GM13976 (cell line): ENCODE measurements around the gene CYREN.

Source experiments
- DNase-seq: peaks from one replicate; pipeline ENCODE4 v3.0.0; 2012; ENCODE audit warnings: low spot score
- CTCF ChIP-seq: IDR thresholded peaks from 2 replicates; pipeline ENCODE4 v1.5.1; 2012; ENCODE audit warnings: borderline replicate concordance, mild to moderate bottlenecking; ENCODE audit not compliant: insufficient read depth; ENCODE audit errors: extremely low read depth, missing control alignments, control extremely low read depth
- in situ Hi-C: fragments of 300-500 bp; cut with MboI; formaldehyde crosslinking; loops from one replicate; pipeline ENCODE4 v1.12.0; 2022; ENCODE audit warnings: low sequenced_read_pairs, mixed read lengths, inconsistent platforms; ENCODE audit not compliant: unreplicated experiment

Gene CYREN

DNA sequence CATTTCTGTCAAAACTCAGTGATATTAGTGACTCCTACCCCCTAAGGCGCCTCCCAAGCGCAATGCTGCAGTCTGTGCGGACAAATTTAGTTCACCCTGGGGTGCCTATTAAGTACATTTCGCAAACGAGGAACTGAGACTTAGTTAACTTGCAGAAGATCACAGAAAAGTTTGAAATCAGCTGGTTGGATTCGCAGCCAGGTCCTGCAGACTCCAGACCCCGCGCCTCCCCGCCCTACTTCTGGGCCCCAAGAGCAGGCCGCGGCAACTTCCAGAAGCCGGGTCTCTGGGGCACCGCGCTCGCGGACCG lies 588 bp downstream of the CYREN start:
- DNase-seq: no peak
- in situ Hi-C loops: loop anchor here (5.0 kb wide), 1 partner anchor 178 kb away; no protein-coding TSS in a partner anchor
- TF ChIP-seq CTCF: no peak

DNA sequence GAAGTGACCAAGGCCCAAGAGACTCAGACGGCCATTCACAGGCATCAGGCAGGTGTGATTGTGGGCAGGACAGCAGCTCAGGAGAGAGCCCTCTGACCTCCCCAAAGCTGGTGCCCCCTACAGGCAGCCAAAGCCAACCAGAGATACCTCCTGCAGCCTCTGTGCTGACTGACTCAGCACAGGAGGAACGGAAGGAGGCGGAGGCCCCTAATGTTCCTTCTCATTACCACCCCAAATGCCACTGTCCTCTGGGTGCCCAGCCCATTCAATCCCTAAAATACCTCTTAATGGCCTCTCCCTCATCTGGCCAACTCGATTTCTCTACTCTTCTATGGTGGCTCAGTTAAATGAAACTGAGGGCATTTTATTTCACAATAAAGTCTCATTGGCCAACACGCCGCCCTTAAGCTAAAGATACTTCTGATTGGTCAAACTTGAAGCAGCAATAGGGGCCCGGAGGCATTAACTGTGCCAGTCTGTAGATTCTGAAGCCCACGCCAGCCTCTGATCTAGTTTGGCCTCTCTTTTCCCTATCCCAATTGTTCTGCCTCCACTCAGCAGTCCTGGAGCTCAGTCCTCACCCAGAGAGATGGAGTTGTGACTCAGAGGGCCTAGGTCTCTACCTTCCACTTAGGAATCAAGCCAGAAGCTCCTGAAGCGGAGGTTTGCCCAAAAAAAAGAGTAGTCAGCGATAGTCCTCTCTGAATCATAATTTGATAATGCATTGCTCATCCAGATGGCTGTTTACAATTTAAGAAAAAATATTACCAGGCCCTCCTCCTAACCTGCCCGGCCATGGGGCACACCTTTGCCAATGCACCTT lies 1.2 kb downstream of the CYREN start:
- peak; percentile 73 for TF ChIP-seq CTCF
- in situ Hi-C loops: loop anchor here (5.0 kb wide), 1 partner anchor 177 kb away; no protein-coding TSS in a partner anchor
- DNase-seq: peak; percentile 80

DNA sequence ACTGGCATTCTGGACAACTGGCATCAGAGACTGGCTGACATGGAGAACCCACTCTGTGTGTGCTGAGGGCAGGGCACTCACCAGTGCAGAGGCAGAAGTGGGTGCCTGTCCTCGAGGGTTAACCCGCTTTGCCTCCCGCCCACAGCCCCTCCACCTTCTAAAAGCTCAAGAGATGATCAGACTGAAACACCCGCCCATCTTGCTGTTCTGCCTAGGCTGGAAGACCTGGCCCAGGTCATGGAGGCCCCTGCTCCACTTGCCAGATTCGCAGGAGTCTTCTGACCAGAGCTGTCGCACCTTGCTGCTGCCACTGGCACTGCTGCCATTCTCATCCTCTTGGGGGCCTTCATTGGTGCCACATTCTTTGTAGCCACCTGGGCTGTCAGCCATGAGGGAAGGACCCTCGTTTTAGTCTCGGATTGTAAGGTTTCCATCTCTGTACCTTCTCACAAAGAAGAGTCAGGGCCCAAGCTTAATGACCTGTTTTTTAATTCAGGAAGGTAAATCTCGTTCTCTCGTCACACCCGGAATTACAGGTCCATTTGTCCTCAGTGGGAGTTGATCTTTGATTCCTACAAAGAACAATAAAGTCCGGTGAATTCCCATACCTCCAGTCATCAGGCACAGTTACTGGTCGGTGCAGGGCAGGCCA lies 1.9 kb downstream of the CYREN start:
- peak; percentile 7 for DNase-seq
- TF ChIP-seq CTCF: no peak
- in situ Hi-C loops: loop anchor here (5.0 kb wide), 1 partner anchor 176 kb away; no protein-coding TSS in a partner anchor

GRCh38 chr7:135168001-135168400 lies 2.5 kb downstream of the CYREN start:
- TF ChIP-seq CTCF: no peak
- DNase-seq: peak; percentile 25
- in situ Hi-C loops: loop anchor here (5.0 kb wide), 1 partner anchor 176 kb away; no protein-coding TSS in a partner anchor

DNA sequence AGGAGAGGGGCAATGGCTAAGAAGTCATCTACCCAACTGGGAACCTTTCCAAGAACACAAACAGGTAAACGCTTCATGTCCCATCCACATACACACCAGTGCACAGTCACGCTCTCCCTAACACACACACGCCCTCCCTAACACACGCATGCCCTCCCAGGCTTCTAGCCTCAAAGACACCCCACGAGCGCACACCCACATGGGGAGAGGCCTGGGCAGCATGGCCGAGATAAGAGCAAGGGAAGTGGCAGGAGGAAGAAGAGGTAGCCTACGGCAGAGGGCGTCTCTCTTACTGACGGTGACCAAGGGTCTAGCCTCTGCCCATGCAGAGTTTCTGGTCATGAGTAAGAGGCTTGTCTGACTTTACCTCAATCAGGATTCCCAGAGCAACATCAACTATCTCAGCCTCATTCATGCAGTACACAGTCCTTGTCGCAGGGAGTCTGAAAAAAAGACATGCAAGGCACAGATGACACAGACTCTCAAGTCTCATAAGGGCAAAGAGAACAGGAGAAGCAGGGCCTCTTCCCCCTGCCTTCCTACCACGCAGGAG lies 3.1 kb downstream of the CYREN start:
- in situ Hi-C loops: loop anchor here (5.0 kb wide), 1 partner anchor 175 kb away; no protein-coding TSS in a partner anchor
- peak; percentile 10 for DNase-seq
- TF ChIP-seq CTCF: no peak

DNA sequence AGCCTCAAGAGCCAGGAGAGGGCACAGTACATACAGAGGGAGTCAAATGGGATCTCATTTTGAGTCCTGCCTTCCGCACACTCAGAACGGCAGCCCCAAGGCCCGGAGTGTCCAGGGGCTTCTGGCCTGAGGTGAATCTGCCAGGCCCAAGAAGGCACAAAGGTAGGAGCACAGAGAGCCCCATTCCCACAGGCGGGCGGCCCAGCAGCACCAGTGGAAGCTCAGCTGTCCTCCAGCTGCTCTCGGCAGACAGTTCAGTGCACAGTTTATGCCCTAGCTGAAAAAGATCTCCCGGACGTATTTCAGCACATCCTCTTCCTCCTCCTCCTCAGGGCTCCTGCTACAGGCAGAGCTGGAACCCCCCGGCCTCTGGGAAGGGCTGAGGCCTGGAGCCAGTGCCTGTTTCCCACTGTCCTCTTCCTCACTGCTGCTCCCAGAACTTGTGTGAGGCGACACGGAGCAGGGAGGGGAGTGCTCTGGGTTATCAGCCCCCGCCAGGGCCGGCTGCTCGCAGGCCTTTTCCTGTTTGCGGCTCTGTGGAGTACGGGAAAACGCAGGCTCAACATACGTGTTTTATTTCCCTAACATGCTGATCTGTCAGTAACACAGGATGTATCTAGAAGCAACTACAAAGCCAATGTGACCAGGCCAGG lies 4.0 kb downstream of the CYREN start:
- DNase-seq: peak; percentile 7
- in situ Hi-C loops: loop anchor here (5.0 kb wide), 1 partner anchor 174 kb away; no protein-coding TSS in a partner anchor
- TF ChIP-seq CTCF: no peak
